K562 (cell line): Measurements from ENCODE around the gene CHMP2A. TPM values are rescaled to one million over a fixed set of nuclear protein-coding genes. Genes with fewer than 3 reads are reported as not detected.

Experiments used
- BDP1 ChIP-seq: IDR thresholded peaks from 3 replicates; pipeline ENCODE4 v1.6.1; 2011; ENCODE audit not compliant: insufficient read length, insufficient read depth
- CBX2 ChIP-seq: fragments of 200-600 bp; sonication (generic); IDR thresholded peaks from one replicate; pipeline ENCODE4 v1.6.1; 2012; ENCODE audit warnings: mild to moderate bottlenecking, low read length, inconsistent platforms; ENCODE audit not compliant: insufficient read depth, poor library complexity, severe bottlenecking
- CBX8 ChIP-seq: fragments of 200-600 bp; sonication (generic); IDR thresholded peaks from 2 replicates; pipeline ENCODE4 v1.6.1; 2012; ENCODE audit warnings: borderline replicate concordance, mixed run types, low read depth, mild to moderate bottlenecking, moderate library complexity, mixed read lengths, low read length, control low read depth, inconsistent platforms; ENCODE audit not compliant: poor library complexity, severe bottlenecking; ENCODE audit errors: extremely low read depth
- CUX1 ChIP-seq: fragments of 200-800 bp; sonication (Bioruptor generic); IDR thresholded peaks from 2 replicates; pipeline ENCODE4 v1.6.1; 2016; ENCODE audit warnings: missing genetic modification characterization, missing compliant biosample characterization
- FOXA3 ChIP-seq, 2 experiments: fragments of 450-650 bp in 1 of 2; sonication (generic) in 1 of 2; formaldehyde crosslinking; IDR thresholded peaks in 1 of 2; conservative IDR thresholded peaks in 1 of 2; 2 replicates each; pipeline versions ENCODE4 v1.4.0 to v1.8.0; 2020 to 2022; ENCODE audit warnings: mild to moderate bottlenecking in 2 of 2, missing genetic modification reagents in 1 of 2
- FOXK2 ChIP-seq, 2 experiments: fragments of 450-650 bp; IDR thresholded peaks in 1 of 2; conservative IDR thresholded peaks in 1 of 2; 2 replicates each; pipeline ENCODE4 v1.6.1; 2016; ENCODE audit warnings: low read depth in 2 of 2, mild to moderate bottlenecking in 1 of 2
- GABPA ChIP-seq: fragments of 200-800 bp; sonication (Bioruptor generic); conservative IDR thresholded peaks from 2 replicates; pipeline ENCODE4 v1.6.1; 2016; ENCODE audit warnings: low read depth, missing genetic modification characterization, missing compliant biosample characterization
- HOMEZ ChIP-seq: fragments of 250-450 bp; sonication (Bioruptor Pico); IDR thresholded peaks from 2 replicates; pipeline ENCODE4 v1.4.0; 2020; ENCODE audit warnings: mild to moderate bottlenecking, moderate library complexity
- NCOA4 ChIP-seq: fragments of 450-650 bp; IDR thresholded peaks from 2 replicates; pipeline ENCODE4 v1.6.1; 2018; ENCODE audit warnings: mild to moderate bottlenecking; ENCODE audit not compliant: partially characterized antibody
- NFIX ChIP-seq: fragments of 250-450 bp; sonication (Bioruptor Pico); IDR thresholded peaks from 2 replicates; pipeline ENCODE4 v1.4.0; 2020; ENCODE audit warnings: low read depth, mild to moderate bottlenecking, moderate library complexity
- PBX2 ChIP-seq, 2 experiments: IDR thresholded peaks in 1 of 2; conservative IDR thresholded peaks in 1 of 2; 2 replicates each; pipeline ENCODE4 v1.6.1; 2016; ENCODE audit warnings: low read depth in 2 of 2, mild to moderate bottlenecking in 1 of 2, missing compliant biosample characterization in 1 of 2, missing genetic modification characterization in 1 of 2, moderate library complexity in 1 of 2
- PHF20 ChIP-seq: fragments of 450-650 bp; IDR thresholded peaks from 2 replicates; pipeline ENCODE4 v1.6.1; 2018; ENCODE audit not compliant: partially characterized antibody
- SRSF1 ChIP-seq: fragments of 200-400 bp; formaldehyde crosslinking; IDR thresholded peaks from 2 replicates; pipeline ENCODE4 v1.6.1; 2017; ENCODE audit warnings: mild to moderate bottlenecking, low read depth, low read length, moderate library complexity
- THAP7 ChIP-seq: fragments of 250-450 bp; sonication (Bioruptor Pico); IDR thresholded peaks from 2 replicates; pipeline ENCODE4 v1.5.0; 2021
- ZNF354B ChIP-seq: fragments of 250-450 bp; sonication (Bioruptor Pico); IDR thresholded peaks from 2 replicates; pipeline ENCODE4 v1.4.0; 2020
- polyA plus RNA-seq, 8 experiments: library from polyadenylated mRNA; depleted of rRNA in 4 of 8; stranded (reverse) in 5 of 8; unstranded in 3 of 8; fragments of >200 nt; fragmentation: Nextera tagmentation in 2 of 8; fragmentation: Illumina TruSeq in 1 of 8; extraction: Ambion mirVana in 2 of 8; extraction: Trizol in 1 of 8; gene quantifications; 2 replicates each; pipeline versions ENCODE4 v1.2.1 to v1.2.3, GENCODE V29; 2011 to 2014; ENCODE audit warnings: inconsistent platforms in 1 of 8, missing spikeins in 1 of 8
- total RNA-seq, 7 experiments: library from RNA; depleted of rRNA in 6 of 7; stranded (reverse); fragments of >200 nt in 6 of 7; fragmentation: Illumina TruSeq in 2 of 7; extraction: Trizol in 2 of 7; gene quantifications; 2 replicates each; pipeline versions ENCODE4 v1.2.1 to v1.2.3, GENCODE V29; 2011 to 2021; ENCODE audit warnings: low replicate concordance in 1 of 7

Gene CHMP2A
- total and polyA plus RNA-seq, 9 of the 15 experiments (the other 6 are each of a cell fraction or from before 2014, with no cell fraction given): 57.6 to 159 (median 87.2) TPM

GRCh38 chr19:58513694-58514563 lies 41.0 kb downstream of the CHMP2A start (continued):
- TF ChIP-seq NFIX (CRISPR knock-in tag) (no peak), CBX2 (no peak), PBX2 (CRISPR knock-in tag; IDR thresholded peaks at IDR 0.05; ENCODE audit: low read depth) (no peak), PBX2 (tag; conservative IDR thresholded peaks at IDR 0.05; ENCODE audit: low read depth) (no peak), CBX8 (no peak), THAP7 (no peak), SRSF1 (no peak), ZNF354B (CRISPR knock-in tag) (no peak), FOXA3 (CRISPR knock-in tag; conservative IDR thresholded peaks at IDR 0.05 in 1 of 2, IDR thresholded peaks at IDR 0.05 in 1 of 2) (no peak), HOMEZ (CRISPR knock-in tag) (no peak), BDP1 (no peak), CUX1 (CRISPR knock-in tag) (no peak), NCOA4 (no peak), PHF20 (no peak), FOXK2 (conservative IDR thresholded peaks at IDR 0.05 in 1 of 2, IDR thresholded peaks at IDR 0.05 in 1 of 2; ENCODE audit: low read depth in 2 of 2) (no peak), GABPA (tag) (no peak; the same call in 1 of the 2 replicates)
